ENCODE measurements around the gene CDH23.

The CDH23 gene

GRCh38 chr10:71521504-71522441 is 125.1 kb downstream of the CDH23 start:
- DNase-seq = no peak

GRCh38 chr10:71522442-71523144 is 125.9 kb downstream of the CDH23 start:
- no peak for DNase-seq

- DNase-seq = no peak
These were observed 127.0 kb downstream of the CDH23 start for GRCh38 chr10:71523756-71524155.

- DNase-seq = no peak
These were observed 128.4 kb downstream of the CDH23 start for GRCh38 chr10:71525092-71525491.

GRCh38 chr10:71525721-71526120 is 129.0 kb downstream of the CDH23 start:
- no peak for DNase-seq

GRCh38 chr10:71526653-71527052 is 129.9 kb downstream of the CDH23 start:
- DNase-seq = no peak

GRCh38 chr10:71527135-71527534 is 130.4 kb downstream of the CDH23 start:
- DNase-seq = no peak

- DNase-seq = no peak
These were observed 131.9 kb downstream of the CDH23 start for GRCh38 chr10:71528371-71529206.

- DNase-seq = no peak
These were observed 132.6 kb downstream of the CDH23 start for GRCh38 chr10:71529207-71529827.

- no peak for DNase-seq
These were observed 134.1 kb downstream of the CDH23 start for GRCh38 chr10:71530781-71531180.

GRCh38 chr10:71531485-71532446 is 135.0 kb downstream of the CDH23 start:
- no peak for DNase-seq

GRCh38 chr10:71532878-71533277 is 136.2 kb downstream of the CDH23 start:
- DNase-seq = no peak

GRCh38 chr10:71533936-71534335 is 137.2 kb downstream of the CDH23 start:
- no peak for DNase-seq

GRCh38 chr10:71534568-71535194 is 138.0 kb downstream of the CDH23 start:
- no peak for DNase-seq

GRCh38 chr10:71536332-71536731 is 139.6 kb downstream of the CDH23 start:
- no peak for DNase-seq

- no peak for DNase-seq
These were observed 140.4 kb downstream of the CDH23 start for GRCh38 chr10:71537125-71537524.

- DNase-seq = no peak
These were observed 141.0 kb downstream of the CDH23 start for GRCh38 chr10:71537681-71538080.

- DNase-seq = no peak
These were observed 142.0 kb downstream of the CDH23 start for GRCh38 chr10:71538608-71539260.

GRCh38 chr10:71539442-71540118 is 142.9 kb downstream of the CDH23 start:
- DNase-seq = no peak

- no peak for DNase-seq
These were observed 145.8 kb downstream of the CDH23 start for GRCh38 chr10:71542478-71542877.

All from activated CD8-positive, alpha-beta memory T cell treated with anti-CD3 and anti-CD28 coated beads, Interleukin-2, amount 50 U/mL, for 4 hours (primary cell).